DMS53 treated with DMSO at 0.1 percent for 48 hours (cell line): ENCODE results near the gene TCP11L1.
"Not testable (repeated sequence)": the region's sequence is repeated elsewhere in the genome, so short reads cannot be mapped to it uniquely, and the experiment has no call there.

Experiments
- DNase-seq: peaks from one replicate; lab custom pipeline; 2025; ENCODE audit not compliant: unreplicated experiment; lab: John Stamatoyannopoulos, UW

The TCP11L1 gene

GRCh38 chr11:33029218-33029617, 10.2 kb upstream of the TCP11L1 start:
- DNase-seq, result not testable (repeated sequence)

GRCh38 chr11:33033493-33033892, 5.9 kb upstream of the TCP11L1 start:
- DNase-seq, result no peak

- no peak for DNase-seq
Measured at GRCh38 chr11:33035011-33035410, 4.4 kb upstream of the TCP11L1 start.

- no peak for DNase-seq
Measured at GRCh38 chr11:33040033-33040861, 875 bp downstream of the TCP11L1 start.

GRCh38 chr11:33040862-33041453, 1.6 kb downstream of the TCP11L1 start:
- DNase-seq, result no peak

GRCh38 chr11:33043221-33043830, 4.0 kb downstream of the TCP11L1 start:
- no peak for DNase-seq

- DNase-seq, result no peak
Measured at GRCh38 chr11:33044285-33044756, 4.9 kb downstream of the TCP11L1 start.

GRCh38 chr11:33045551-33046255, 6.3 kb downstream of the TCP11L1 start:
- no peak for DNase-seq

GRCh38 chr11:33048701-33049100, 9.3 kb downstream of the TCP11L1 start:
- DNase-seq, result not testable (repeated sequence)

- peak; percentile 84 for DNase-seq
Measured at GRCh38 chr11:33049565-33050408, 10.4 kb downstream of the TCP11L1 start.

- DNase-seq, result no peak
Measured at GRCh38 chr11:33052231-33052630, 12.9 kb downstream of the TCP11L1 start.

- no peak for DNase-seq
Measured at GRCh38 chr11:33055375-33055774, 16.0 kb downstream of the TCP11L1 start.

GRCh38 chr11:33057284-33057683, 17.9 kb downstream of the TCP11L1 start:
- DNase-seq, result no peak

GRCh38 chr11:33059331-33060007, 20.1 kb downstream of the TCP11L1 start:
- DNase-seq, result no peak

GRCh38 chr11:33060271-33060670, 20.9 kb downstream of the TCP11L1 start:
- peak; percentile 66 for DNase-seq

- DNase-seq, result no peak
Measured at GRCh38 chr11:33062137-33062536, 22.8 kb downstream of the TCP11L1 start.

GRCh38 chr11:33063326-33063881, 24.0 kb downstream of the TCP11L1 start:
- DNase-seq, result no peak

- no peak for DNase-seq
Measured at GRCh38 chr11:33064033-33064825, 24.9 kb downstream of the TCP11L1 start.

GRCh38 chr11:33064866-33065265, 25.5 kb downstream of the TCP11L1 start:
- DNase-seq, result no peak
